IMR-90 (cell line): Measurements from ENCODE around the gene GPC2. TPM values are rescaled to one million over a fixed set of nuclear protein-coding genes. Genes with fewer than 3 reads are reported as not detected.
"Not testable (repeated sequence)": the region's sequence is repeated elsewhere in the genome, so short reads cannot be mapped to it uniquely, and the experiment has no call there.

Source experiments
- ATAC-seq: fragments of 200-7000 bp; cut with Tn5 transposase; 2 replicates; pipeline ENCODE4 v1.9.1; 2020; ENCODE audit warnings: low read depth, mild to moderate bottlenecking, moderate library complexity
- BruUV-seq: library from RNA; stranded (reverse); fragments of 400-500 nt; replicated peaks from 2 replicates; lab custom pipeline; 2021; lab: Mats Ljungman, UMichigan
- CTCF ChIA-PET: fragments of 300-600 bp; formaldehyde crosslinking; extraction: SDS; loops from one replicate; lab custom pipeline; 2021; ENCODE audit warnings: antibody characterized with exemption; lab: Yijun Ruan, JAX
- POLR2A ChIA-PET: fragments of 300-600 bp; sonication (Branson Sonifier 250); formaldehyde crosslinking; loops from one replicate; lab custom pipeline; 2022; ENCODE audit warnings: antibody characterized with exemption; ENCODE audit not compliant: unreplicated experiment; lab: Charles Lee
- DNase-seq: peaks from one replicate; pipeline ENCODE4 v3.0.0; 2013
- H2AFZ ChIP-seq: replicated peaks from 2 replicates; pipeline ENCODE3; 2013; ENCODE audit warnings: low read length, mild to moderate bottlenecking; ENCODE audit not compliant: poor library complexity
- H2AK5ac ChIP-seq: 2 replicates; pipeline ENCODE4 v1.6.1; 2013; ENCODE audit warnings: low read depth, low read length, inconsistent platforms
- H2AK9ac ChIP-seq: replicated peaks from 2 replicates; pipeline ENCODE3; 2013; ENCODE audit warnings: mild to moderate bottlenecking, low read depth, low read length, moderate library complexity; ENCODE audit not compliant: poor library complexity
- H2BK120ac ChIP-seq: 2 replicates; pipeline ENCODE4 v1.6.1; 2013; ENCODE audit warnings: low read depth, low read length, inconsistent platforms
- H2BK15ac ChIP-seq: 3 replicates; pipeline ENCODE4 v1.6.1; 2013; ENCODE audit warnings: low read depth, low read length, inconsistent platforms
- H2BK20ac ChIP-seq: 2 replicates; pipeline ENCODE4 v1.6.1; 2013; ENCODE audit warnings: low read depth, mild to moderate bottlenecking, inconsistent platforms, low read length, moderate library complexity
- H2BK5ac ChIP-seq: 2 replicates; pipeline ENCODE4 v1.6.1; 2013; ENCODE audit warnings: mild to moderate bottlenecking, low read depth, low read length, inconsistent platforms; ENCODE audit not compliant: poor library complexity, severe bottlenecking
- H3K14ac ChIP-seq: replicated peaks from 2 replicates; pipeline ENCODE4 v1.6.1; 2013; ENCODE audit warnings: low read depth, low read length, inconsistent platforms
- H3K18ac ChIP-seq: 2 replicates; pipeline ENCODE4 v1.6.1; 2013; ENCODE audit warnings: low read depth, low read length, control low read depth
- H3K23ac ChIP-seq: 2 replicates; pipeline ENCODE4 v1.6.1; 2013; ENCODE audit warnings: low read depth, low read length, inconsistent platforms
- H3K27ac ChIP-seq: 2 replicates; pipeline ENCODE4 v1.5.1; 2013; ENCODE audit warnings: mild to moderate bottlenecking, control low read depth, low read length; ENCODE audit not compliant: insufficient read depth
- H3K27me3 ChIP-seq: 2 replicates; pipeline ENCODE4 v1.6.1; 2013; ENCODE audit warnings: low read length; ENCODE audit not compliant: control insufficient read depth, insufficient read depth
- H3K36me3 ChIP-seq: 2 replicates; pipeline ENCODE4 v1.6.1; 2013; ENCODE audit warnings: low read length, mixed read lengths; ENCODE audit not compliant: control insufficient read depth, insufficient read depth
- H3K4ac ChIP-seq: 2 replicates; pipeline ENCODE4 v1.6.1; 2013; ENCODE audit warnings: low read depth, low read length, inconsistent platforms
- H3K4me1 ChIP-seq: 2 replicates; pipeline ENCODE4 v1.6.1; 2013; ENCODE audit warnings: low read length, mixed read lengths; ENCODE audit not compliant: control insufficient read depth, insufficient read depth
- H3K4me2 ChIP-seq: 2 replicates; pipeline ENCODE4 v1.6.1; 2013; ENCODE audit warnings: low read depth, mild to moderate bottlenecking, control low read depth, low read length, moderate library complexity
- H3K4me3 ChIP-seq: 2 replicates; pipeline ENCODE4 v1.5.1; 2013; ENCODE audit warnings: low read depth, mild to moderate bottlenecking, control low read depth, low read length, moderate library complexity; ENCODE audit not compliant: insufficient read depth
- H3K56ac ChIP-seq: 2 replicates; pipeline ENCODE4 v1.6.1; 2013; ENCODE audit warnings: low read length, inconsistent platforms; ENCODE audit not compliant: insufficient read depth; ENCODE audit errors: extremely low read depth
- H3K79me1 ChIP-seq, 2 experiments: 2 replicates each; pipeline ENCODE4 v1.6.1; 2013; ENCODE audit warnings: low read length in 2 of 2, inconsistent platforms in 1 of 2, low read depth in 1 of 2
- H3K9ac ChIP-seq: 2 replicates; pipeline ENCODE4 v1.6.1; 2013; ENCODE audit warnings: low read depth, low read length, control low read depth
- H3K9me1 ChIP-seq: 2 replicates; pipeline ENCODE4 v1.6.1; 2013; ENCODE audit warnings: low read length, inconsistent platforms; ENCODE audit not compliant: insufficient read depth
- H3K9me3 ChIP-seq: 2 replicates; pipeline ENCODE4 v1.6.1; 2013; ENCODE audit warnings: low read length; ENCODE audit not compliant: control insufficient read depth, insufficient read depth
- H4K20me1 ChIP-seq: 2 replicates; pipeline ENCODE4 v1.6.1; 2013; ENCODE audit warnings: low read length, inconsistent platforms; ENCODE audit not compliant: insufficient read depth
- H4K5ac ChIP-seq: 2 replicates; pipeline ENCODE4 v1.6.1; 2013; ENCODE audit warnings: mild to moderate bottlenecking, low read depth, low read length, control low read depth
- H4K8ac ChIP-seq, 2 experiments: 2 replicates each; pipeline ENCODE4 v1.6.1; 2013; ENCODE audit warnings: low read depth in 2 of 2, low read length in 2 of 2, control low read depth in 1 of 2, inconsistent platforms in 1 of 2
- H4K91ac ChIP-seq: 2 replicates; pipeline ENCODE4 v1.6.1; 2013; ENCODE audit warnings: low read depth, low read length, inconsistent platforms; ENCODE audit not compliant: insufficient read depth
- CTCF ChIP-seq: conservative IDR thresholded peaks from 2 replicates; pipeline ENCODE4 v1.5.1; 2012; ENCODE audit warnings: mild to moderate bottlenecking, low read depth, low read length, improper control_type of control experiment
- RAD21 ChIP-seq: IDR thresholded peaks from 2 replicates; pipeline ENCODE4 v1.6.1; 2012; ENCODE audit warnings: low read length, improper control_type of control experiment
- SMC3 ChIP-seq: fragments of 150-350 bp; IDR thresholded peaks from 2 replicates; pipeline ENCODE4 v1.6.1; 2016; ENCODE audit warnings: low read depth, mild to moderate bottlenecking, antibody characterized with exemption, low read length, moderate library complexity
- WGBS, 2 experiments: methylation state at CpG; one replicate each; pipeline versions ENCODE4 v1.1.5 to v1.1.7; 2013; ENCODE audit warnings: missing lambda C conversion rate in 2 of 2; ENCODE audit not compliant: insufficient read length in 1 of 2; ENCODE audit errors: extremely low coverage in 2 of 2; 5-methylcytosine and 5-hydroxymethylcytosine counted together
- dilution Hi-C: fragments of 300-500 bp; cut with HindIII; formaldehyde crosslinking; loops from one replicate; pipeline ENCODE4 v1.14.3; 2018; ENCODE audit warnings: low sequenced_read_pairs; ENCODE audit not compliant: unreplicated experiment
- in situ Hi-C: fragments of 300-500 bp; cut with MboI; formaldehyde crosslinking; loops from 3 replicates; pipeline ENCODE4 v1.14.3; 2019; ENCODE audit warnings: low sequenced_read_pairs, inconsistent platforms, mixed read lengths
- intact Hi-C: fragments of 100-400 bp; cut with micrococcal nuclease; formaldehyde crosslinking; loops from 2 replicates; pipeline ENCODE4 v1.10.0; 2022
- polyA plus RNA-seq, 3 experiments: library from polyadenylated mRNA; depleted of rRNA; stranded (reverse); fragments of >200 nt; gene quantifications; 2 replicates each; pipeline ENCODE4 v1.2.3, GENCODE V29; 2012; ENCODE audit warnings: low replicate concordance in 1 of 3
- total RNA-seq: library from RNA; depleted of rRNA; stranded (reverse); fragments of >200 nt; gene quantifications from 2 replicates; pipeline ENCODE4 v1.2.3, GENCODE V29; 2012

Gene GPC2
- total and polyA plus RNA-seq, 2 of the 4 experiments (the other 2 are of a cell fraction): 1.8 to 6.0 TPM

GRCh38 chr7:100217934-100218333 lies 40.8 kb upstream of the GPC2 start:
- dilution Hi-C loops, H4K8ac ChIP-seq, H2BK20ac ChIP-seq, H3K79me1 ChIP-seq, H2BK15ac ChIP-seq, H3K27me3 ChIP-seq, H3K4ac ChIP-seq, H2BK120ac ChIP-seq, H3K9ac ChIP-seq, H4K5ac ChIP-seq, POLR2A ChIA-PET, H3K27ac ChIP-seq, BruUV-seq, H3K14ac ChIP-seq, H3K56ac ChIP-seq, intact Hi-C loops, H2AK5ac ChIP-seq, H2AFZ ChIP-seq, H2BK5ac ChIP-seq, H3K23ac ChIP-seq, H3K4me3 ChIP-seq, in situ Hi-C loops, H3K9me3 ChIP-seq, H3K4me1 ChIP-seq, H4K91ac ChIP-seq, H2AK9ac ChIP-seq, H4K20me1 ChIP-seq, H3K9me1 ChIP-seq, DNase-seq, H3K4me2 ChIP-seq, H3K18ac ChIP-seq: not testable (repeated sequence)
- ATAC-seq: peak; percentile 60
- no CpG with 5 or more reads among the region's 5 CpGs for WGBS, 2 experiments
- H3K36me3 ChIP-seq: peaks cover 12% of the 10 kb centered on the region; the same call in 1 of the 2 replicates
- TF ChIP-seq SMC3 (peak; percentile 21; the same call in 1 of the 2 replicates), CTCF (peak; percentile 34), RAD21 (peak; percentile 32)
- CTCF ChIA-PET: interaction anchor here (0.6 to 1.0 kb wide), 2 partner anchors 15 to 85 kb away, joined by 3 read pairs; no protein-coding TSS in a partner anchor
